PC-9 (cell line): ENCODE data around the gene PTPRCAP. TPM values are rescaled to one million over a fixed set of nuclear protein-coding genes. Genes with fewer than 3 reads are reported as not detected.

ENCODE experiments used
- BruUV-seq: library from RNA; stranded (reverse); fragments of 400-500 nt; replicated peaks from 2 replicates; lab custom pipeline; 2021; lab: Mats Ljungman, UMichigan
- CTCF ChIA-PET: fragments of 300-600 bp; sonication (Branson Sonifier 250); formaldehyde crosslinking; loops from one replicate; lab custom pipeline; 2022; ENCODE audit warnings: antibody characterized with exemption; lab: Charles Lee
- POLR2A ChIA-PET: fragments of 300-600 bp; sonication (Branson Sonifier 250); formaldehyde crosslinking; loops from one replicate; lab custom pipeline; 2022; ENCODE audit warnings: antibody characterized with exemption; ENCODE audit not compliant: unreplicated experiment; lab: Charles Lee
- DNase-seq, 2 experiments: peaks; one replicate each; pipeline versions ENCODE4 v3.0.0 to v3.0.0-alpha.2; 2015 to 2022; ENCODE audit warnings: mixed read lengths in 1 of 2
- H2AFZ ChIP-seq: fragments of 200-600 bp; sonication (generic); 2 replicates; pipeline ENCODE4 v1.8.1; 2017; ENCODE audit warnings: antibody characterized with exemption
- H3F3A ChIP-seq: fragments of 200-600 bp; sonication (generic); 2 replicates; pipeline ENCODE4 v1.8.1; 2017; ENCODE audit warnings: antibody characterized with exemption, mild to moderate bottlenecking, low read depth; ENCODE audit not compliant: insufficient read depth
- H3K27ac ChIP-seq: fragments of 200-600 bp; sonication (generic); 2 replicates; pipeline ENCODE4 v1.6.1; 2016; ENCODE audit warnings: mixed run types
- H3K27me3 ChIP-seq: fragments of 200-600 bp; sonication (generic); 2 replicates; pipeline ENCODE4 v1.6.1; 2016; ENCODE audit warnings: low read depth, mixed run types; ENCODE audit not compliant: insufficient read depth
- H3K36me3 ChIP-seq: fragments of 200-600 bp; sonication (generic); 2 replicates; pipeline ENCODE4 v1.6.1; 2016; ENCODE audit warnings: low read depth, mixed run types
- H3K4me1 ChIP-seq: fragments of 200-600 bp; sonication (generic); replicated peaks from 2 replicates; pipeline ENCODE4 v1.6.1; 2016; ENCODE audit warnings: mixed run types; ENCODE audit not compliant: insufficient read depth
- H3K4me2 ChIP-seq: fragments of 200-600 bp; sonication (generic); 2 replicates; pipeline ENCODE4 v1.6.1; 2017; ENCODE audit warnings: mixed run types
- H3K4me3 ChIP-seq: fragments of 200-600 bp; sonication (generic); 2 replicates; pipeline ENCODE4 v1.6.1; 2016; ENCODE audit warnings: mixed run types
- H3K79me2 ChIP-seq: fragments of 200-600 bp; sonication (generic); 2 replicates; pipeline ENCODE4 v1.6.1; 2017; ENCODE audit warnings: low read depth, mixed run types
- H3K9me2 ChIP-seq: fragments of 200-600 bp; sonication (generic); 2 replicates; pipeline ENCODE4 v1.8.1; 2017; ENCODE audit warnings: mild to moderate bottlenecking; ENCODE audit not compliant: insufficient read depth
- H3K9me3 ChIP-seq: fragments of 200-600 bp; sonication (generic); 2 replicates; pipeline ENCODE4 v1.8.1; 2016; ENCODE audit warnings: low read depth; ENCODE audit not compliant: insufficient read depth
- H4K20me1 ChIP-seq: fragments of 200-600 bp; sonication (generic); 2 replicates; pipeline ENCODE4 v1.8.1; 2017; ENCODE audit not compliant: insufficient read depth
- EZH2 ChIP-seq: fragments of 200-600 bp; sonication (generic); IDR thresholded peaks from 2 replicates; pipeline ENCODE4 v1.8.0; 2017; ENCODE audit warnings: antibody characterized with exemption, low read depth
- intact Hi-C: fragments of 100-400 bp; cut with micrococcal nuclease; formaldehyde crosslinking; loops from one replicate; pipeline ENCODE4 v1.10.0; 2022; ENCODE audit not compliant: unreplicated experiment
- total RNA-seq: library from RNA; stranded (reverse); gene quantifications from 2 replicates; pipeline ENCODE4 v1.2.3, GENCODE V29; 2021
- TF ChIP-seq, protein P1 (sequence below): fragments of 200-600 bp; sonication (generic); conservative IDR thresholded peaks from 2 replicates; pipeline ENCODE4 v1.6.1; 2017; ENCODE audit warnings: mixed run types, antibody characterized with exemption, mild to moderate bottlenecking, moderate library complexity

PTPRCAP gene
- total RNA-seq, 1 experiment from 2014 or later, result 1.3 TPM

DNA sequence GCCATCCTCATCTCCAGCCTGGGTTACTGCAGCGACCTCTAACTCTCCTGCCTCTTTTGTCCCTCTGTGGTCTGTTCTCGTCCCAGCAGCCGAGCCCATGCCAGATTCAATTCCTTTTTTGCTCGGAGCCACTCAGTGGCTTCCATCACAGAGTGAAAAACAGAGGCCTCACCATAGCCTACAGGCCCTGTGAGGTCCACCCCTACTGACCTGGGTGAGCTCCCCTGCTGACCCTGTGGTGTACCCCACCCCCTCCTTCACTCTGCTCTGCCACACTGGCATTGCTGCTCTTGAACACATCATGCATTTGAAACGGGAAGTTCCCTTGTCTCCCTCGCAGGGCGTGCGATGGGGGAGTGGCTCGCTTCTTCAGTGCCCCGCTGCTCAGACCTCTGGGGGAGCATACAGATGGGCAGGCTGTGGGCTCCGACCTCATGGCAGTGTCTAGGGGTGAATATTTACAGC, 47.4 kb upstream of the PTPRCAP start:
- Histone ChIP-seq H4K20me1 (no peaks in the 10 kb centered on the region), H3K4me2 (no peak overlapping the region), H3K79me2 (peaks cover 21% of the 10 kb centered on the region), H3K36me3 (no peaks in the 10 kb centered on the region), H3K4me3 (no peak overlapping the region), H3K9me2 (no peaks in the 10 kb centered on the region), H3F3A (peaks cover 26% of the 10 kb centered on the region; the same call in 1 of the 2 replicates), H2AFZ (no peak overlapping the region), H3K9me3 (no peaks in the 10 kb centered on the region), H3K4me1 (peaks cover 17% of the 10 kb centered on the region), H3K27me3 (no peaks in the 10 kb centered on the region), H3K27ac (no peak overlapping the region)
- TF ChIP-seq, protein P1, sequence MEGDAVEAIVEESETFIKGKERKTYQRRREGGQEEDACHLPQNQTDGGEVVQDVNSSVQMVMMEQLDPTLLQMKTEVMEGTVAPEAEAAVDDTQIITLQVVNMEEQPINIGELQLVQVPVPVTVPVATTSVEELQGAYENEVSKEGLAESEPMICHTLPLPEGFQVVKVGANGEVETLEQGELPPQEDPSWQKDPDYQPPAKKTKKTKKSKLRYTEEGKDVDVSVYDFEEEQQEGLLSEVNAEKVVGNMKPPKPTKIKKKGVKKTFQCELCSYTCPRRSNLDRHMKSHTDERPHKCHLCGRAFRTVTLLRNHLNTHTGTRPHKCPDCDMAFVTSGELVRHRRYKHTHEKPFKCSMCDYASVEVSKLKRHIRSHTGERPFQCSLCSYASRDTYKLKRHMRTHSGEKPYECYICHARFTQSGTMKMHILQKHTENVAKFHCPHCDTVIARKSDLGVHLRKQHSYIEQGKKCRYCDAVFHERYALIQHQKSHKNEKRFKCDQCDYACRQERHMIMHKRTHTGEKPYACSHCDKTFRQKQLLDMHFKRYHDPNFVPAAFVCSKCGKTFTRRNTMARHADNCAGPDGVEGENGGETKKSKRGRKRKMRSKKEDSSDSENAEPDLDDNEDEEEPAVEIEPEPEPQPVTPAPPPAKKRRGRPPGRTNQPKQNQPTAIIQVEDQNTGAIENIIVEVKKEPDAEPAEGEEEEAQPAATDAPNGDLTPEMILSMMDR, result no peak
- TF ChIP-seq EZH2, result no peak
- no TSS peak for BruUV-seq
- ChIA-PET CTCF (no interaction called here), POLR2A (no interaction called here)
- DNase-seq, result peak in 1 of 2 experiments; percentile 28
- intact Hi-C loops, result no loop called here

DNA sequence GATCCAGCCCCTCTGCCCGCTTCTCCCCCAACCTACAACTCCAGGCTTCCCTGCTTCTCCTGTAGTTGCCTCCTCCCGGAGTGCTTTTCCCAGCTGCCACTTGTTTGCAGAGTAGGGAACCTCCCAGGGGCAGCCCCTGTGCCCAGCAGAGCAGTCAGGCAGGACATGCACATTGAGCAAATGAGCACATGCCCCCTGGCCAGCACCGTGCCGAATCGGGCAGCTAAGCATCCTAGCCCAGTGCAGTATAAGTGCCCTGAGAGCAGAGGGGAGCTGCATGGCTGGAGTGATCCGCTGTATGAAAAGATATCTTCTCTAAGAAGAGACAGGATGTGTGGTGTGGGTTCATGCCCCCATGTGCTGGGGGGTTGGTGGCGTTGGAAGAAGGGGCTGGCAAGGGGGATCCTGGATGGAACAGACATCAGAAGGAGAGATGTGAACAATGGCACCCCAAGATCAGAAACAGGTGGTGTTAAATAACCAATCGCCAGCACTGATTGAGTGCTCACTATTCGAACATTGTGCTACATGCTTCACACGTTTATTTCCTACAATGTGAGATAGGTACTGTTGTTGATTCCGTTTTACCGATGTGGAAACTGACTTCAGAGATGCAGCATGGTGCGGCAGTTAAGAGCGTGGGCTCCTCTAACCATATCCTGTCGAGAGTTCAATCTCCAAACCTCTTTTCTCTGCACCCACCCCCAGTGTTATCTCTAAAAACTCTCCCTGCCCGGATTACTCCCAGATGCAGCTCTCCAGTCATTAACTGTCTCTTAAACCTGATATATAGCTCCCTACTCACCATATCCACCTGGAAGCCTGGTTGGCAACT, 46.6 kb upstream of the PTPRCAP start:
- peak overlapping the region; percentile 86 for H3K4me2 ChIP-seq
- intact Hi-C loops, result loop anchor here (2.0 kb wide), 1 partner anchor 23 kb away; no protein-coding TSS in a partner anchor
- H3K4me3 ChIP-seq, result peak overlapping the region; percentile 61
- H3K27me3 ChIP-seq, result no peaks in the 10 kb centered on the region
- no peaks in the 10 kb centered on the region for H3K36me3 ChIP-seq
- no TSS peak for BruUV-seq
- no peak for TF ChIP-seq EZH2
- TF ChIP-seq, protein P1, result no peak
- H2AFZ ChIP-seq, result no peak overlapping the region
- no peaks in the 10 kb centered on the region for H3K9me3 ChIP-seq
- H3K9me2 ChIP-seq, result no peaks in the 10 kb centered on the region
- peaks cover 17% of the 10 kb centered on the region for H3K4me1 ChIP-seq
- H3F3A ChIP-seq, result peaks cover 25% of the 10 kb centered on the region
- no peak overlapping the region for H3K27ac ChIP-seq
- POLR2A ChIA-PET, result no interaction called here
- CTCF ChIA-PET, result no interaction called here
- peaks cover 21% of the 10 kb centered on the region for H3K79me2 ChIP-seq
- peak in 1 of 2 experiments; percentile 32 for DNase-seq
- H4K20me1 ChIP-seq, result no peaks in the 10 kb centered on the region

DNA sequence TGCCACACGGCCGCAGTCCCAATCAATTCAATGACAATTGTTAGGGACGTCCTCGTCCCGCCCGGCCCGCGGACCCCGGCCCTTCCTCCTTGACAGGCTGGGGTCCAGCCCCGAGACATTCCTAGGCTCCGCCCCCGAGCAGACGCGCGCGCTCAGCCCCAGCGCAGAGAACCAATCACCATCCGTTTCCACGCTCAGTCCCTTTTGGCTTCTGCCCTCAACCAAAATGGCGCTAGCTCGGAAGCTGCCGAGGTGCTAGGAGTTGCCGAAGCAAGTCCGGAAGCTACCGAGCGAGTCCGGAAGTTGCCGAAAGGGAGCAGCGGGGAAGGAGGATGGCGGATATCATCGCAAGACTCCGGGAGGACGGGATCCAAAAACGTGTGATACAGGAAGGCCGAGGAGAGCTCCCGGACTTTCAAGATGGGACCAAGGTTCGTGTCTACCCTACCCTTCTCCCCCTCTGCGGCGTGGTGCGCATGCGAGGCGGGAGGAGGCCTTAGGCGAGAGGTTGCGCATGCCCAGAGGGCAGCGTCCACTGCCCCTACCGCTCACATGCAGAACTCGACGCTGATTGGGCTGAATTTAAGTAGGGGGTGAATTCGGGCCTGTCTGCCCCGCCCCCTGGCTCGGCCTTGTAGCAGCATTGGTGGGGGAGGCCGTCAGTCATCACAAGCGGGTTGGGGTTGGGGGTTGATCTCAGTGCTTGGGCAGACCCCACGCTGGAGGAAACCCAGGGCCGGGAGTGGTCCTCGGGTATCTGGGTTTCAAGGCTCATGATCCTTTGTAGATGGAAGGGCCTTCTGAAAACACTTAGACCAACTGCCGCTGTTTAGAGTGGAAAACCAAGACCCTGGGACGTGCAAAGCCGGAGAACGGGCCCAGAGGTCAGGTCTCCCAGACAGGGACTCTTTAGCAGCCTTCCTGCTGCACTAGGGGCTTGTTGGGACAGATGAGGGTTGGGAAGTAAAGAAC, 45.6 kb upstream of the PTPRCAP start, which contains the start of gene AIP:
TSS of gene AIP (plus strand) at position 200 of the 972 bp plus-strand sequence. CDS start at position 333, 133 bp downstream.
- Histone ChIP-seq H3K4me1 (peaks cover 17% of the 10 kb centered on the region), H3K4me2 (peak within 1 kb of the TSS; percentile 86), H3K27me3 (no peaks in the 10 kb centered on the region), H3K79me2 (peaks cover 21% of the 10 kb centered on the region), H3K9me3 (no peaks in the 10 kb centered on the region), H3K27ac (peak within 1 kb of the TSS; percentile 34), H4K20me1 (no peaks in the 10 kb centered on the region), H3K9me2 (no peaks in the 10 kb centered on the region), H3F3A (peaks cover 25% of the 10 kb centered on the region), H3K36me3 (no peaks in the 10 kb centered on the region), H2AFZ (peak within 1 kb of the TSS; percentile 88), H3K4me3 (peak within 1 kb of the TSS; percentile 61)
- TSS peak; percentile 41 for BruUV-seq
- intact Hi-C loops, result loop anchor here (1.0 to 2.0 kb wide), 2 partner anchors 14 to 24 kb away; partner anchors contain the start of gene TMEM134
- ChIA-PET POLR2A (interaction anchor here (0.5 to 1.0 kb wide), 7 partner anchors 16 to 323 kb away, joined by 3 to 16 read pairs (median 4); partner anchors contain the start of gene PPP1CA), CTCF (no interaction called here)
- TF ChIP-seq, protein P1, result peak; percentile 34; the same call in 1 of the 2 replicates
- TF ChIP-seq EZH2, result no peak
- peak; percentile 96 to 98 for DNase-seq
